Activated CD8-positive, alpha-beta T cell treated with anti-CD3 and anti-CD28 coated beads for 36 hours (primary cell): ENCODE measurements around the gene ARL1. TPM values are rescaled to one million over a fixed set of nuclear protein-coding genes. Genes with fewer than 3 reads are reported as not detected.

Experiments used
- ATAC-seq: fragments of 200-7000 bp; cut with Tn5 transposase; one replicate; pipeline ENCODE4 v1.10.0; 2021; ENCODE audit warnings: mild to moderate bottlenecking, moderate library complexity
- CTCF ChIA-PET: fragments of 350-600 bp; sonication (Branson Sonifier 250); formaldehyde crosslinking; loops from one replicate; lab custom pipeline; 2021; ENCODE audit warnings: antibody characterized with exemption; lab: Charles Lee
- POLR2A ChIA-PET: fragments of 350-600 bp; sonication (Branson Sonifier 250); formaldehyde crosslinking; loops from one replicate; lab custom pipeline; 2021; ENCODE audit warnings: antibody characterized with exemption; lab: Charles Lee
- DNase-seq: peaks from one replicate; pipeline ENCODE4 v3.0.0-alpha.2; 2020
- H3K27ac Mint-ChIP-seq: one replicate; pipeline ENCODE4 v1.8.0; 2021; ENCODE audit warnings: mild to moderate bottlenecking, mixed read lengths
- H3K27me3 Mint-ChIP-seq: one replicate; pipeline ENCODE4 v1.8.0; 2021; ENCODE audit warnings: mixed read lengths
- H3K36me3 Mint-ChIP-seq: one replicate; pipeline ENCODE4 v1.8.0; 2021; ENCODE audit warnings: low read depth, mixed read lengths
- H3K4me1 Mint-ChIP-seq: one replicate; pipeline ENCODE4 v1.8.0; 2021; ENCODE audit warnings: low read depth, mixed read lengths
- H3K4me3 Mint-ChIP-seq: one replicate; pipeline ENCODE4 v1.8.0; 2021; ENCODE audit warnings: mild to moderate bottlenecking, moderate library complexity, mixed read lengths
- H3K9me3 Mint-ChIP-seq: one replicate; pipeline ENCODE4 v1.8.0; 2021; ENCODE audit warnings: mixed read lengths
- intact Hi-C: fragments of 100-400 bp; cut with micrococcal nuclease; formaldehyde crosslinking; loops from one replicate; pipeline ENCODE4 v1.10.0; 2022
- total RNA-seq, 2 experiments: library from RNA; stranded (reverse); gene quantifications; one replicate each; pipeline ENCODE4 v1.2.3, GENCODE V29; 2021
- TF ChIP-seq, protein P1 (sequence below): fragments of 200-600 bp; IDR thresholded peaks from one replicate; pipeline ENCODE4 v1.8.0; 2022; ENCODE audit warnings: antibody characterized with exemption, mild to moderate bottlenecking

The ARL1 gene
- total RNA-seq, 2 experiments from 2014 or later = 52.5 to 58.6 TPM

DNA sequence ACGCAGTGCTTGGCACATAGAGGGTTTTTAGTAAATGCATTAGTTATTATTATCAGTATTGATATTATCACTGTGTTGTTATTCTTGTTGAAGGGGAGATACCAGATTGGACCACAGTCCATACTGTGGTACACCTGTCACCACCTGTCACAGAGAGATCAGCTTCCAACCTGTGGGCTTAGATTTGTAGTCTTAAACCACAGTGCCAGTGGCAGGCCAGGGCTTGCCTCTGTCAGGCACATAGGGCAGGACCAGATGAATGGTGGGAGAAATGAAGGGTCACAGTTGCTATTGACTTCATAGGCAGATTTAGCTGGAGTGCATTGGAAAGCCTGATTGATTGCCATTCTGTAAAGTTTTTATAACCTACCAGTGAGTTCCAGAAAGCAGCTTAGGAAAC lies 35.1 kb downstream of the ARL1 start:
- Mint-ChIP-seq H3K27ac (peak overlapping the region; percentile 55), H3K4me3 (no peak overlapping the region), H3K9me3 (no peaks in the 10 kb centered on the region), H3K36me3 (peaks cover 51% of the 10 kb centered on the region), H3K4me1 (no peaks in the 10 kb centered on the region), H3K27me3 (no peaks in the 10 kb centered on the region)
- DNase-seq (no peak), ATAC-seq (no peak)
- TF ChIP-seq, protein P1, sequence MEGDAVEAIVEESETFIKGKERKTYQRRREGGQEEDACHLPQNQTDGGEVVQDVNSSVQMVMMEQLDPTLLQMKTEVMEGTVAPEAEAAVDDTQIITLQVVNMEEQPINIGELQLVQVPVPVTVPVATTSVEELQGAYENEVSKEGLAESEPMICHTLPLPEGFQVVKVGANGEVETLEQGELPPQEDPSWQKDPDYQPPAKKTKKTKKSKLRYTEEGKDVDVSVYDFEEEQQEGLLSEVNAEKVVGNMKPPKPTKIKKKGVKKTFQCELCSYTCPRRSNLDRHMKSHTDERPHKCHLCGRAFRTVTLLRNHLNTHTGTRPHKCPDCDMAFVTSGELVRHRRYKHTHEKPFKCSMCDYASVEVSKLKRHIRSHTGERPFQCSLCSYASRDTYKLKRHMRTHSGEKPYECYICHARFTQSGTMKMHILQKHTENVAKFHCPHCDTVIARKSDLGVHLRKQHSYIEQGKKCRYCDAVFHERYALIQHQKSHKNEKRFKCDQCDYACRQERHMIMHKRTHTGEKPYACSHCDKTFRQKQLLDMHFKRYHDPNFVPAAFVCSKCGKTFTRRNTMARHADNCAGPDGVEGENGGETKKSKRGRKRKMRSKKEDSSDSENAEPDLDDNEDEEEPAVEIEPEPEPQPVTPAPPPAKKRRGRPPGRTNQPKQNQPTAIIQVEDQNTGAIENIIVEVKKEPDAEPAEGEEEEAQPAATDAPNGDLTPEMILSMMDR = no peak
- CTCF ChIA-PET = interaction anchor here (1.6 kb wide), 1 partner anchor 49 kb away, joined by 7 read pairs; no protein-coding TSS in a partner anchor
- POLR2A ChIA-PET = no interaction called here
- intact Hi-C loops = no loop called here

DNA sequence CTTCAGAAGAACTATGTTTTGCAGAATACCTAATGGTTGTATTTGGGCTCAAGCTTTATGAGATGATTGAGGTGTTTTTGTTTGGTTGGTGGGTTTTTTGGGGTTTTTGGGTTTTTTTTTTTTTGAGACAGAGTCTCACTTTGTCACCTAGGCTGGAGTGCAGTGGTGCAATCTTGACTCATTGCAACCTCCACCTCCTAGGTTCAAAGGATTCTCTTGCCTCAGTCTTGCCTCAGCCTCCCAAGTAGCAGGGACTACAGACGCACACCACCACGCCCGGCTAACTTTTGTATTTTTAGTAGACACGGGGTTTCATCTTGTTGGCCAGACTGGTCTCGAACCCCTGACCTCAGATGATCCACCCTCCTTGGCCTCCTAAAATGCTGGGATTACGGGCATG lies 39.6 kb downstream of the ARL1 start:
- ATAC-seq = no peak
- H3K27me3 Mint-ChIP-seq = no peaks in the 10 kb centered on the region
- H3K4me1 Mint-ChIP-seq = peaks cover 2% of the 10 kb centered on the region
- H3K27ac Mint-ChIP-seq = no peak overlapping the region
- intact Hi-C loops = no loop called here
- DNase-seq = no peak
- ChIA-PET CTCF (no interaction called here), POLR2A (no interaction called here)
- no peak overlapping the region for H3K4me3 Mint-ChIP-seq
- TF ChIP-seq, protein P1 = no peak
- H3K36me3 Mint-ChIP-seq = peaks cover 52% of the 10 kb centered on the region
- H3K9me3 Mint-ChIP-seq = no peaks in the 10 kb centered on the region

DNA sequence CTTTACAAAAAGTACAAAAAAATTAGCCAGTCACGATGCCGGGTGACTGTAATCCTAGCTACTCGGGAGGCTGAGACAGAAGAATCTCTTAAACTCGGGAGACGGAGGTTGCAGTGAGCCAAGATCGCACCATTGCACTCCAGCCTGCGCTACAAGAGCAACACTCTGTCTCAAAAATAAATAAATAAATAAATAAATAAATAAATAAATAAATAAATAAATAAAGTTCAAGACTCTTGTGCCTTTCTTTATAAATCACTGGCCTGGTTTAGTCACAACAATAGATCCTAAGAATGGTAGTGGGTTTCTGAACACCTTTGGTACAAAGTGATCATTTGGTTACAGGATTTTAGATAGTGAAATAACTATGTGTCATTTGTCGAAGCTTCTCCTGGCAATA lies 46.1 kb downstream of the ARL1 start:
- no peak for DNase-seq
- H3K27me3 Mint-ChIP-seq = no peaks in the 10 kb centered on the region
- ChIA-PET CTCF (interaction anchor here (1.0 kb wide), 1 partner anchor 17 kb away, joined by 3 read pairs; no protein-coding TSS in a partner anchor), POLR2A (interaction anchor here (0.6 kb wide), 1 partner anchor 9 kb away, joined by 3 read pairs; no protein-coding TSS in a partner anchor)
- intact Hi-C loops = no loop called here
- H3K4me3 Mint-ChIP-seq = no peak overlapping the region
- H3K27ac Mint-ChIP-seq = no peak overlapping the region
- H3K9me3 Mint-ChIP-seq = no peaks in the 10 kb centered on the region
- H3K4me1 Mint-ChIP-seq = peaks cover 2% of the 10 kb centered on the region
- no peak for ATAC-seq
- H3K36me3 Mint-ChIP-seq = peaks cover 50% of the 10 kb centered on the region
- TF ChIP-seq, protein P1 = no peak

DNA sequence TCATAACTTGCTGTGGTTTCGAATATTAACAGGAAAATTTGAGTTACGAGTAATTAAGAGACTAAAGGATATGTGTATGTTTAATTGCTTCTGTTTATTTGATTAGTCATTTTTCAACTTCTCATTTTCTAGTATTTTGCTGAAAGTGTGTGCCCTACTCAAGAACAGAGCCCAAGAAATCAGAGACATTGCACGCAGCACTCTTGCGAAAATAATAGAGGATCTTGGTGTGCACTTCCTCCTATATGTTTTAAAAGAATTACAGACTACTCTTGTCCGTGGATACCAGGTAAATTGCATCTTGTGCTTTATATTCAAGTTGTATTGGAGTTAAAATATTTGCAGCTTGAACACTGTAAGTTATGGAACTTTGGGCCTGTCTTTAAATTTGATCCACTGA lies 50.8 kb downstream of the ARL1 start:
- Mint-ChIP-seq H3K36me3 (peaks cover 48% of the 10 kb centered on the region), H3K4me1 (no peaks in the 10 kb centered on the region), H3K9me3 (no peaks in the 10 kb centered on the region), H3K27ac (no peak overlapping the region), H3K4me3 (no peak overlapping the region), H3K27me3 (no peaks in the 10 kb centered on the region)
- intact Hi-C loops = no loop called here
- TF ChIP-seq, protein P1 = no peak
- ATAC-seq = no peak
- ChIA-PET CTCF (no interaction called here), POLR2A (no interaction called here)
- no peak for DNase-seq

DNA sequence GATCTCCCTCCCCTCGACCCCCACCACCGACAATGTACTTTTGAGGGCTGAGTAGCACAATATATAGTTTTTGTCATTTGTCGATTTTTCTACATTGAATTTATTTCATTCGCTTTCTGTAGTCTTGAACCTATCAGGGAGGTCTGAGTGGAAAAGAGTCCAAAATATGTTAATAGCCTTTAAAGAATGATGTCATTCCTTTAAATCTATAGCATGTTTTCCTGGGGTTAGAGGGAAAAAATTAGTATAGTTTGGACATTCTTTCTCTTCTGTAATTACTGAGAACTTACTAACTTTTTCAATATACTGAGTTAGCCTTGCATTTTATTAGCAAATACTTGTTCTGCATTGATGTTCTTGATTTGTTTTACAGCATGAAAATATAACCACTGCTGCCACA lies 55.9 kb downstream of the ARL1 start:
- H3K4me3 Mint-ChIP-seq = no peak overlapping the region
- CTCF ChIA-PET = no interaction called here
- peaks cover 56% of the 10 kb centered on the region for H3K36me3 Mint-ChIP-seq
- intact Hi-C loops = no loop called here
- H3K27me3 Mint-ChIP-seq = no peaks in the 10 kb centered on the region
- no peaks in the 10 kb centered on the region for H3K9me3 Mint-ChIP-seq
- DNase-seq (no peak), ATAC-seq (no peak)
- POLR2A ChIA-PET = no interaction called here
- no peak overlapping the region for H3K27ac Mint-ChIP-seq
- TF ChIP-seq, protein P1 = no peak
- no peaks in the 10 kb centered on the region for H3K4me1 Mint-ChIP-seq
